H1 (cell line): ENCODE results near the gene SMAD1. TPM values are rescaled to one million over a fixed set of nuclear protein-coding genes. Genes with fewer than 3 reads are reported as not detected.

Experiments used
- CTCF ChIA-PET: fragments of 300-600 bp; sonication (Branson Sonifier 250); formaldehyde crosslinking; loops from one replicate; lab custom pipeline; 2021; ENCODE audit not compliant: partially characterized antibody; lab: Charles Lee
- POLR2A ChIA-PET: fragments of 300-600 bp; sonication (Branson Sonifier 250); formaldehyde crosslinking; loops from one replicate; lab custom pipeline; 2021; ENCODE audit warnings: inconsistent platforms; ENCODE audit not compliant: partially characterized antibody; lab: Charles Lee
- DNase-seq, 2 experiments: peaks; one replicate each; pipeline versions ENCODE4 v3.0.0 to v3.0.0-alpha.2; 2010 to 2022; ENCODE audit warnings: low spot score in 2 of 2, low read depth in 1 of 2, mixed read lengths in 1 of 2
- FAIRE-seq: peaks from 2 replicates; lab custom pipeline; 2011; peaks lifted over from hg19 to GRCh38; lab: Jason Lieb, UNC
- H2AFZ ChIP-seq: 2 replicates; pipeline ENCODE4 v1.8.1; 2012; ENCODE audit warnings: low read length, inconsistent platforms
- H2AK5ac ChIP-seq: 2 replicates; pipeline ENCODE4 v1.6.1; 2013; ENCODE audit warnings: low read depth, low read length
- H2BK120ac ChIP-seq: replicated peaks from 2 replicates; pipeline ENCODE3; 2013; ENCODE audit warnings: low read depth, low read length, inconsistent platforms
- H2BK12ac ChIP-seq: 2 replicates; pipeline ENCODE4 v1.6.1; 2013; ENCODE audit warnings: low read depth, low read length
- H2BK15ac ChIP-seq: 2 replicates; pipeline ENCODE4 v1.6.1; 2013; ENCODE audit warnings: low read length
- H2BK20ac ChIP-seq: 2 replicates; pipeline ENCODE4 v1.6.1; 2013; ENCODE audit warnings: low read length
- H2BK5ac ChIP-seq: 2 replicates; pipeline ENCODE4 v1.6.1; 2013; ENCODE audit warnings: low read depth, low read length
- H3K14ac ChIP-seq: 2 replicates; pipeline ENCODE4 v1.6.1; 2013; ENCODE audit warnings: inconsistent platforms; ENCODE audit not compliant: insufficient read length
- H3K18ac ChIP-seq: 2 replicates; pipeline ENCODE4 v1.6.1; 2013; ENCODE audit warnings: low read length; ENCODE audit errors: extremely low read depth
- H3K23ac ChIP-seq: 2 replicates; pipeline ENCODE4 v1.6.1; 2013; ENCODE audit warnings: inconsistent platforms; ENCODE audit not compliant: insufficient read length
- H3K23me2 ChIP-seq: 2 replicates; pipeline ENCODE4 v1.6.1; 2013; ENCODE audit warnings: low read depth, low read length
- H3K27ac ChIP-seq: 2 replicates; pipeline ENCODE4 v1.6.1; 2011; ENCODE audit warnings: low read depth, low read length, inconsistent platforms
- H3K27me3 ChIP-seq, 4 experiments: replicated peaks in 1 of 4; 1 replicate in 1 of 4; 2 replicates in 3 of 4; pipeline versions ENCODE4 v1.6.1 to v1.8.1; 2011 to 2013; ENCODE audit warnings: low read length in 3 of 4, mild to moderate bottlenecking in 3 of 4, inconsistent platforms in 2 of 4, mixed read lengths in 2 of 4, moderate library complexity in 1 of 4; ENCODE audit not compliant: control insufficient read depth in 3 of 4, insufficient read depth in 3 of 4; ENCODE audit errors: extremely low read depth in 1 of 4
- H3K36me3 ChIP-seq, 4 experiments: 2 replicates each; pipeline versions ENCODE4 v1.6.1 to v1.8.1; 2011 to 2013; ENCODE audit warnings: mild to moderate bottlenecking in 4 of 4, low read length in 3 of 4, moderate library complexity in 2 of 4, control low read depth in 1 of 4, inconsistent platforms in 1 of 4; ENCODE audit not compliant: insufficient read depth in 4 of 4, control insufficient read depth in 2 of 4
- H3K4ac ChIP-seq: replicated peaks from 2 replicates; pipeline ENCODE3; 2013; ENCODE audit warnings: low read length, low read depth, mixed read lengths, inconsistent platforms; ENCODE audit not compliant: insufficient read length
- H3K4me1 ChIP-seq, 4 experiments: replicated peaks in 1 of 4; 1 replicate in 1 of 4; 2 replicates in 3 of 4; pipeline versions ENCODE4 v1.6.1 to v1.8.1; 2011 to 2013; ENCODE audit warnings: low read length in 3 of 4, inconsistent platforms in 2 of 4, mixed read lengths in 1 of 4; ENCODE audit not compliant: insufficient read depth in 4 of 4, control insufficient read depth in 3 of 4
- H3K4me2 ChIP-seq, 2 experiments: 2 replicates each; pipeline versions ENCODE4 v1.6.1 to v1.8.1; 2011 to 2013; ENCODE audit warnings: low read depth in 2 of 2, low read length in 2 of 2, control low read depth in 1 of 2, inconsistent platforms in 1 of 2, mild to moderate bottlenecking in 1 of 2; ENCODE audit not compliant: insufficient read depth in 1 of 2
- H3K4me3 ChIP-seq, 4 experiments: fragments of 200-600, 300-600 bp in 1 of 4; sonication (generic), shearing (Covaris generic), sonication (Bioruptor Twin) in 1 of 4; 2 replicates each; pipeline versions ENCODE4 v1.5.1 to v1.8.1; 2011 to 2016; ENCODE audit warnings: low read length in 4 of 4, low read depth in 3 of 4, control low read depth in 2 of 4, inconsistent platforms in 2 of 4, mild to moderate bottlenecking in 2 of 4, mixed read lengths in 1 of 4, moderate library complexity in 1 of 4; ENCODE audit not compliant: insufficient read depth in 2 of 4; ENCODE audit errors: extremely low read depth in 1 of 4
- H3K56ac ChIP-seq: replicated peaks from 2 replicates; pipeline ENCODE3; 2013; ENCODE audit warnings: low read depth, mild to moderate bottlenecking, mixed read lengths, low read length, inconsistent platforms; ENCODE audit not compliant: insufficient read length
- H3K79me1 ChIP-seq: 2 replicates; pipeline ENCODE4 v1.6.1; 2013; ENCODE audit warnings: low read depth, low read length, control low read depth
- H3K79me2 ChIP-seq, 2 experiments: 2 replicates each; pipeline versions ENCODE4 v1.6.1 to v1.8.1; 2012 to 2013; ENCODE audit warnings: low read length in 2 of 2, mild to moderate bottlenecking in 2 of 2, inconsistent platforms in 1 of 2; ENCODE audit not compliant: insufficient read depth in 2 of 2, control insufficient read depth in 1 of 2
- H3K9ac ChIP-seq, 4 experiments: replicated peaks in 1 of 4; 1 replicate in 1 of 4; 2 replicates in 3 of 4; pipeline versions ENCODE4 v1.6.1 to v1.8.1; 2011 to 2013; ENCODE audit warnings: low read depth in 3 of 4, low read length in 3 of 4, control low read depth in 2 of 4, mild to moderate bottlenecking in 2 of 4, moderate library complexity in 2 of 4, inconsistent platforms in 1 of 4; ENCODE audit errors: extremely low read depth in 1 of 4
- H3K9me3 ChIP-seq, 2 experiments: 2 replicates each; pipeline versions ENCODE4 v1.6.1 to v1.8.1; 2012 to 2013; ENCODE audit warnings: mild to moderate bottlenecking in 2 of 2, moderate library complexity in 2 of 2, control low read depth in 1 of 2, inconsistent platforms in 1 of 2, low read depth in 1 of 2, low read length in 1 of 2, mixed read lengths in 1 of 2; ENCODE audit not compliant: insufficient read depth in 2 of 2
- H4K20me1 ChIP-seq, 2 experiments: replicated peaks in 1 of 2; 2 replicates each; pipeline versions ENCODE3 to v1.8.1; 2011 to 2013; ENCODE audit warnings: inconsistent platforms in 2 of 2, low read length in 2 of 2, mild to moderate bottlenecking in 1 of 2; ENCODE audit not compliant: insufficient read depth in 2 of 2, control insufficient read depth in 1 of 2
- H4K5ac ChIP-seq: 2 replicates; pipeline ENCODE4 v1.6.1; 2013; ENCODE audit warnings: low read length, low read depth, mixed read lengths, inconsistent platforms; ENCODE audit not compliant: insufficient read length
- H4K8ac ChIP-seq: 2 replicates; pipeline ENCODE4 v1.8.0; 2013; ENCODE audit warnings: mild to moderate bottlenecking, moderate library complexity, low read length, inconsistent platforms; ENCODE audit not compliant: insufficient read depth; ENCODE audit errors: extremely low read depth
- H4K91ac ChIP-seq: replicated peaks from 2 replicates; pipeline ENCODE3; 2013; ENCODE audit warnings: low read length, mixed read lengths, inconsistent platforms; ENCODE audit not compliant: insufficient read length
- GABPA ChIP-seq: IDR thresholded peaks from 2 replicates; pipeline ENCODE4 v1.6.1; 2011; ENCODE audit warnings: mild to moderate bottlenecking, low read length, moderate library complexity, borderline replicate concordance; ENCODE audit not compliant: insufficient read depth
- HDAC2 ChIP-seq, 2 experiments: fragments of 300-600 bp in 1 of 2; sonication (generic) in 1 of 2; IDR thresholded peaks; 2 replicates each; pipeline ENCODE4 v1.6.1; 2011 to 2012; ENCODE audit warnings: low read depth in 2 of 2, low read length in 2 of 2, mild to moderate bottlenecking in 2 of 2, moderate library complexity in 2 of 2, borderline replicate concordance in 1 of 2, inconsistent platforms in 1 of 2
- RBBP5 ChIP-seq: IDR thresholded peaks from 2 replicates; pipeline ENCODE4 v1.7.1; 2012; ENCODE audit warnings: low read depth, mild to moderate bottlenecking, inconsistent platforms, low read length, moderate library complexity, borderline replicate concordance
- RFX5 ChIP-seq: IDR thresholded peaks from 2 replicates; pipeline ENCODE4 v1.6.1; 2011; ENCODE audit warnings: low read depth, low read length, improper control_type of control experiment, borderline replicate concordance
- SP4 ChIP-seq: IDR thresholded peaks from 2 replicates; pipeline ENCODE4 v1.6.1; 2012; ENCODE audit warnings: low read length, inconsistent platforms
- SRF ChIP-seq: IDR thresholded peaks from 2 replicates; pipeline ENCODE4 v1.6.1; 2011; ENCODE audit warnings: mild to moderate bottlenecking, low read depth, low read length, moderate library complexity
- TAF7 ChIP-seq: optimal IDR thresholded peaks from 2 replicates; pipeline ENCODE3; 2011; ENCODE audit warnings: low read depth, mild to moderate bottlenecking, inconsistent platforms, low read length, moderate library complexity, borderline replicate concordance
- WGBS, 2 experiments: shearing (Covaris generic) in 1 of 2; methylation state at CpG; one replicate each; pipeline versions ENCODE4 v1.1.6 to v1.1.7; 2013 to 2015; ENCODE audit warnings: low lambda C conversion rate in 2 of 2, mixed read lengths in 2 of 2, inconsistent platforms in 1 of 2, low coverage in 1 of 2, missing lambda C conversion rate in 1 of 2; ENCODE audit not compliant: insufficient replicate concordance in 2 of 2, insufficient coverage in 1 of 2, insufficient read length in 1 of 2; ENCODE audit errors: extremely low coverage in 1 of 2, missing lambda C conversion rate in 1 of 2; 5-methylcytosine and 5-hydroxymethylcytosine counted together
- polyA plus RNA-seq, 7 experiments: library from polyadenylated mRNA; depleted of rRNA in 3 of 7; stranded (reverse) in 5 of 7; unstranded in 2 of 7; fragments of >200 nt in 5 of 7; fragments of 200-250 nt in 2 of 7; gene quantifications; 1 replicate in 5 of 7; 2 replicates in 1 of 7; 4 replicates in 1 of 7; pipeline versions ENCODE4 v1.2.1 to v1.2.3, GENCODE V29; 2011 to 2013; ENCODE audit warnings: missing spikeins in 2 of 7, mixed read lengths in 2 of 7
- total RNA-seq: library from RNA; stranded (reverse); fragmentation: NEBNext Ultra II Directional; extraction: Animal tissue kit (Norgen Biotek cat#: 25700); gene quantifications from 2 replicates; pipeline ENCODE4 v1.2.1, GENCODE V29; 2021
- TF ChIP-seq, protein P1 (sequence below): IDR thresholded peaks from 2 replicates; pipeline ENCODE4 v1.6.1; 2012; ENCODE audit warnings: inconsistent platforms

SMAD1 gene
- total and polyA plus RNA-seq, 2 of the 8 experiments (the other 6 are each of a cell fraction or from before 2014, with no cell fraction given), result 22.6 to 25.3 TPM

DNA sequence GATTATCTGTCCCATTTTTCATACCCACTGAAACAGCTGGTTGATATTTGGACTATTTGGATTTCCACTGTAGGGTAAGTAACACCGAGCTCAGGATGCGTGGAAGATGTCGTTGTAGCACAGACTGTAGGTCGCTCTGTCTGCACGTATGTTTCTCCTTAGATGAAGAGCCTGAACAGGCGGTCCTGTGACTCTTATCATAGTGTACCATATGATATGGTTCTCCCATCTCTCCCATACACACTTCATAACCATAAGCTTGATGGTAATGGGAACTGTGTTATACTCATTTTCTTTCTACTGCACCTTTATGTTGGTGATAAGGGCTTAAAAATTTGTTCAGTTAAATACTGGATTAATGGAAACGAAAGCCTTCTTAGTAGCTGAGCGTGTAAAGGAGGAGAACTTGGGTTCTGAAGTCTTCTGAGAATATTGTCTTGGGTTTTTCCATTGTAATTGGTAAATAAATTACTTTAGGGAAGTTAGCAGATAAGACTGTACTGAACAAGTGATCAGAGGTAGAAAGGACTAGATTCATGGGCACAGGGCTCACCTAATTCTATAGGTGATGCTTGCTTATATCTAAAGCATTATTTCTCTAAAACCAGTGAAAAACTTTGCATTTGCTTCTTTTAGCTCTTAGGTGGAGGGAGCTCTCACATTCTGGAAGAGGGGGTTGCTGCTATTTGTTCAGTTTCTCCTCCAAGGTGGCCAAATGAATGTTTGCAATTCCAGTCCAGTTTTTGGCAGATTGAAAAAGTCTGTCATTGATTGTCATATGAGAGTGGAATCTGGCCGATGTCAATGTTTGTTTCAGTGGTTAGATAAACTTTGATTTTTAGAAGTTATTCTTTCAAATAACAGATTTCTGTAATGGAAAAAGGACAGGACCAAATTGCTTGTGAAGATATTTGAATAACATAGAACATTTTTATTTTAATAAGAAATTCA is 15.8 kb downstream of the SMAD1 start:
- Histone ChIP-seq H3K4me2 (no peak overlapping the region), H3K18ac (no peak overlapping the region), H4K91ac (no peak overlapping the region), H3K4ac (no peak overlapping the region), H4K5ac (no peak overlapping the region), H3K14ac (no peak overlapping the region), H2BK15ac (no peak overlapping the region), H2BK5ac (no peak overlapping the region), H2BK12ac (no peak overlapping the region), H3K4me3 (no peak overlapping the region), H3K36me3 (no peaks in the 10 kb centered on the region), H4K8ac (no peak overlapping the region), H3K23ac (no peak overlapping the region), H2BK120ac (no peak overlapping the region), H4K20me1 (no peaks in the 10 kb centered on the region), H2BK20ac (no peak overlapping the region), H3K9ac (no peak overlapping the region), H3K27me3 (no peaks in the 10 kb centered on the region), H3K23me2 (no peaks in the 10 kb centered on the region), H3K79me2 (peaks cover 0 to 64% of the 10 kb centered on the region in 2 experiments; a peak in 2 of 4 replicates), H2AK5ac (no peak overlapping the region), H3K79me1 (no peaks in the 10 kb centered on the region; the same call in 1 of the 2 replicates), H3K4me1 (peaks cover 0 to 2% (median under 1%) of the 10 kb centered on the region in 4 experiments; a peak in 2 of 7 replicates), H3K27ac (no peak overlapping the region), H2AFZ (no peak overlapping the region), H3K9me3 (no peaks in the 10 kb centered on the region), H3K56ac (no peak overlapping the region)
- DNase-seq, result no peak
- FAIRE-seq, result no peak
- CTCF ChIA-PET, result interaction anchor here (0.6 kb wide), 1 partner anchor 55 kb away, joined by 3 read pairs; no protein-coding TSS in a partner anchor
- TF ChIP-seq SP4 (no peak), GABPA (no peak), SRF (no peak), TAF7 (no peak), HDAC2 (IDR thresholded peaks at IDR 0.05; ENCODE audit: borderline replicate concordance in 1 of 2, low read depth in 2 of 2, low read length in 2 of 2) (no peak), RFX5 (no peak), RBBP5 (no peak)
- TF ChIP-seq, protein P1, sequence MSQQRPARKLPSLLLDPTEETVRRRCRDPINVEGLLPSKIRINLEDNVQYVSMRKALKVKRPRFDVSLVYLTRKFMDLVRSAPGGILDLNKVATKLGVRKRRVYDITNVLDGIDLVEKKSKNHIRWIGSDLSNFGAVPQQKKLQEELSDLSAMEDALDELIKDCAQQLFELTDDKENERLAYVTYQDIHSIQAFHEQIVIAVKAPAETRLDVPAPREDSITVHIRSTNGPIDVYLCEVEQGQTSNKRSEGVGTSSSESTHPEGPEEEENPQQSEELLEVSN, result no peak
- WGBS, 2 experiments, result 97% methylated on average over 9 of the region's 9 CpGs; no CpG with 5 or more reads in 1 of the 2 experiments
- POLR2A ChIA-PET, result no interaction called here
